GM18909 (cell line): ENCODE measurements around the gene TRAPPC12.
"Not testable (repeated sequence)": the region's sequence is repeated elsewhere in the genome, so short reads cannot be mapped to it uniquely, and the experiment has no call there.

Source experiments
- ATAC-seq: cut with Tn5 transposase; IDR thresholded peaks from one replicate; pipeline ENCODE4 v1.9.1; 2021; ENCODE audit warnings: mild to moderate bottlenecking; ENCODE audit not compliant: unreplicated experiment, poor library complexity

TRAPPC12 gene

GRCh38 chr2:3481736-3482362 is 102.4 kb downstream of the TRAPPC12 start:
- ATAC-seq = no peak

GRCh38 chr2:3482363-3482821 is 102.9 kb downstream of the TRAPPC12 start:
- no peak for ATAC-seq

DNA sequence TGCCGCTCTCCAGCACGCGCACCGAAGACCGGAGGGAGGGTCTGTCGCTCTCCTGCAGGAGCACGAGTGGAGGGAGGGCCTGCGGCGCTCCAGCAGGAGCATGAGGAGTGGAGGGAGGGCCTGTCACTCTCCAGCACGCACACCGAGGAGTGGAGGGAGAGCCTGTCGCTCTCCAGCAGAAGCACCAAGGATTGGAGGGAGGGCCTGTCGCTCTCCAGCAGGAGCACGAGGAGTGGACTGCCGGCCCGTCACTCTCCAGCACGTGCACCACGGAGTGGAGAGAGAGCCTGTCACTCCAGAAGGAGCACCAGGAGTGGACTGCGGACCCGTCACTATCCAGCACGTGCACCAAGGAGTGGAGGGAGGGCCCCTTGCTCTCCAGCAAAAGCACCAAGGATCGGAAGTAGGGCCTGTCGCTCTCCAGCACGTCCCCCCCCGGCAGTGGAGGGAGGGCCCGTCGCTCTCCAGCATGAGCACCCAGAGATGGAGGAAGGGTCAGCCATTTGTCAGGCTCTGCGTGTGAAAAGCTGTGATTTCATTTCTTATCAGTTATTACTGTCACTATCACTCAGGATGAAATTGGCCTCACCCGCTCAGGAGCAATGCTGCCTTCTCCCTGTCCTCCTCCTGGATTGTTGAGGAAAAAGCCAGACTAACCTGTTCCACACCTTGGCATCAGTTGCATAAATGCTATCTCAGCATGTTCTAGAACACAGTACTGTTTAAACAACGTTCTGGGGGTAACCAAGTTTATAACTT is 103.9 kb downstream of the TRAPPC12 start:
- no peak for ATAC-seq

GRCh38 chr2:3483986-3484960 is 104.8 kb downstream of the TRAPPC12 start:
- no peak for ATAC-seq

DNA sequence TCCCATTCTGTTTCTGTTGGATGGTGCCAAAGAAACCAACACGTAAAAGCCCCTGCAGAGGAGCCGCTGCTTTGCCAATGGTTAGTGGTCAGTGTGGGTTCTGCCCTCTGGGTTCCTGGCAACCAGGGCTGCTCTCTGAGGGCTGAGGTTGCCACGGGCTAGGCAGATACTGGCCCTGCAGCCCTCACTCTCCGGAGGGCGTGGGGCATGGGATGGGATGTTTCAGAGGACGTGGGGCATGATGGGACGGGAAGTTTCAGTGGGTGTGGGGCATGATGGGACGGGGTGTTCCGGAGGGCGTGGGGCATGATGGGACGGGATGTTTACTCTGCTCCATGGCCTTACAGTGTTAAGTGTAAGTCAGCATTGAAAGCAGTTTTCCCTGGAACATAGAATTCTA is 105.7 kb downstream of the TRAPPC12 start:
- no peak for ATAC-seq

GRCh38 chr2:3486047-3487027 is 106.8 kb downstream of the TRAPPC12 start:
- no peak for ATAC-seq

DNA sequence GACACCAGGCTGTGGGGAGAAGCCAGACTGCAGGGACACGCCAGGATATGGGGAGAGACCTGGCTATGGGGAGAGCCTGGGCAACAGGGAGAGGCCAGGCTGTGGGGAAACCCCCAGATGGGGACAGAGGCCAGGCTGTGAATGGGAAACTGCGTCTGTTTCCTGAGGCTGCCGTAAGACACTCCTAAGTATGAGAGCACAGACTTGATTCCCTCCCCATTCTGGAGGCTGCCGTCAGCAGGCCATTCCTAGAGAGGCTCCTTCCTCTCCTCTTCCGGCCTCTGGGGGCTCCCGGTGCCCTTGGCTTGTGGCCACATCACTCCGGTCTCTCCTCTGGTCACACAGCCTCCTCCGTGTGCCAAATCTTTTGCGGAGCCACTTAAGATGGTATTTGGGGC is 107.5 kb downstream of the TRAPPC12 start:
- ATAC-seq = no peak

GRCh38 chr2:3487432-3487831 is 107.9 kb downstream of the TRAPPC12 start:
- ATAC-seq = no peak

GRCh38 chr2:3488061-3488531 is 108.6 kb downstream of the TRAPPC12 start:
- no peak for ATAC-seq

DNA sequence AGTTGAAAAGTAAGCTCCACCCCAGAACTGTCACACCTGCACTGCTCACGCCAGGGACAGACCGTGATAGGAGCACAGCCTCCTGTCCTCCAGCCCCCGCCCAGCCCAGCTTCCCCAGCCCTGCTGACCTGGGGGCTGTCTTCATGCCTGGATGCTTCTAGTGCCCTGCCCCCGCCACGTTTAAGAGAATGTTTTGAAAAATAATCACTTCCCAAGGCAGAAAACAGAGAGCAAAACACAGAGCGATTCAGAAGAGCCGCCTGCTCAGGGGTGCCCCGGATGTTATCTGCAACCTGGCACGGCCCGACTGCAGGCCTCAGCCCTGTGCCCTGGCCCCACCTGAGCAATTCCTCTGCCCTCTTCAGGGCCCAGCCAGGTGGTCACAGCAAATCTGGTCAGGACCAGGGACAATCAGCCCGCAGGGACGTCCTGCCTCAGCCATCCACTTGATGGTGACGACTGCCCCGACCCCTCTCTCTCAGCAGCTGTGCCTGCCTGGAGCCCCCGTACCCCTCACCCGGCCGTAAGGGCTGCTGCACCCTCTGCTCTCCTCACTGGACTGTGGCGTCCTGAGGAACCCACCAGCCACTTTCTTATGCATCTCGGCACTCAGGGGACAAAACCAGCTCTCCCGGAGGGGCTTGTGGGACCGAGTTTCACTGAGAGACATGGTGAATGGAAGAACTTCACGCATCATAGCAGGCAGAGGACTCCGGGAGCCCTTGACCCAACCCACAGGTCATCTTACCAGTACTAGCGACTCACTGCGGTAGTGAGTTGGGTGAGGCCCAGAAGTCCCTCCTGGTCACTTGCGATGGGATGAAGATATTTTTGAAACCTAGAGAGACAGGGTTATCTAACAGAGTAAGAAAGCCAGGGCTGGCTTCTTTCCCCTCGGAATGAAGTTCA is 109.6 kb downstream of the TRAPPC12 start:
- ATAC-seq = no peak

DNA sequence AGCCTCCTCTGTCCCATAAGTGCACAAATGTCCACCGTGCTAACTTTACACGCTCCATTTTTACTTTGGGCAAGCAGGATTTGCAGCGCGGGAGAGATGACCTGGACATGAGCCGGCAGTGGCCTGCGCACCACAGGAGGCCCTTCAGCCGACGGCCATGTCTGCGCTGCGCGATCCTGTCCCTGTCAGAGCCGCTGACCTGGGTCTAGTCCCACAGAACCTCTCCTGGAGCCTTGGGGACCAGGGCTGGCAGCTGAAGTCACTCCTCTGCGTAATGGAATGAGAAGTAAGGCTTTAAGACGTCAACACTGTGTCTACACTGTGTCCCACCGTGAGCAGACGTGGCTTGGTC is 110.2 kb downstream of the TRAPPC12 start:
- no peak for ATAC-seq

GRCh38 chr2:3490191-3491170 is 111.0 kb downstream of the TRAPPC12 start:
- ATAC-seq = no peak

DNA sequence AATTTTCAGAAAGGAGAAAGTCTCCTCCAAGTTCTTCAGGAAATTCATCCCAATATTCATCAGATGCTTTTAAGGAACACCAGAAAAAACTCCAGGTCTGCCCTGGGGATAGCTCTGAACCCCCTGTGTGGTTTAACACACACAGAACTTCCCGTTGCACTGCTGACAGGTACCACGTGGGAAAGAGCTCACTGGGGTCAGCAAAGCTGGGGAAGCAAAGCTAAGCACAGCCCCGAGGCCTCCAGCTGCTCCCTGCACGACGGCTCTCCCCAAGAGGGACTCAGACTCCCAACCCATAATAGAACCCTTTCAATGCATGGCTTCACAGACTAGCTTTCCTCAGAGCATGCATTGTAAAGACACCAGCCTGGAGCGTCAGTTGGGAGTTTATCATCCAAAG is 111.8 kb downstream of the TRAPPC12 start:
- ATAC-seq = no peak

GRCh38 chr2:3491716-3492474 is 112.4 kb downstream of the TRAPPC12 start:
- ATAC-seq = no peak

- ATAC-seq = not testable (repeated sequence)
Observed at GRCh38 chr2:3492475-3492787, 112.9 kb downstream of the TRAPPC12 start.

DNA sequence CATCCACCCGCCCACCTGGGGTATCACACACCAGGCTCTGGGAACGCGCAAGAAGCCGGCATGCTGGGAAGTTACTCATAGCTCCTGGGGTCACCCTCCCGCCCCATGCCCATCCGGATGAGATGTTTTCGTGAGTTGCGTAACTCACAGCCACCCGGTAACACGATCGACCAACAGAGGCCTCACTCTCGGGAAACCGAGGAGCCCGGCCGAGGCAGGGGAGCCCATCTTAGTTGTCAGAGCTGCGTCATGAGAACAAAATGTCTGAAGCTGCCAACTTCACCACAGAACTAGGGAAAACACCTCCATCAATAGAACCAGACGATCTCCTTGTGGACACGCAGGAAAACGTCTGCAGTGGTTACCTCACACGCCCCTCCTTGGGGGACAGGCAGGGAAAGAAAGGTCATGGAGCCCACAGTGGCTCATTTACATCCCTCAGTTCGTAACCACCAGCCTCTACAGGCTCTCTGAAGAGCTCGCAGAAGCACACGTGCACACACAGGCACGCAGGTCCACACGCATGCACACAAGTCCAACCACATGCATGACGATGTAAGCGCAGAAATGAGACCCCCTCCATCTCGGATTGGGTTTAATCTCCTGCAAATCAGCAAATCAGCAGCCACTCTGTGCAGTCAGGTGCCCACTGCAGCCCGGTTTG is 113.6 kb downstream of the TRAPPC12 start:
- no peak for ATAC-seq
